K562 (cell line): ENCODE data around the gene EIF3K. TPM values are rescaled to one million over a fixed set of nuclear protein-coding genes. Genes with fewer than 3 reads are reported as not detected.

Experiments used
- HDAC1 ChIP-seq, 2 experiments: fragments of 450-650 bp; IDR thresholded peaks; 2 replicates each; pipeline ENCODE4 v1.6.1; 2016 to 2017; ENCODE audit warnings: inconsistent platforms in 1 of 2, mild to moderate bottlenecking in 1 of 2, moderate library complexity in 1 of 2
- HMG20A ChIP-seq: fragments of 450-650 bp; formaldehyde crosslinking; conservative IDR thresholded peaks from 2 replicates; pipeline ENCODE4 v1.4.0; 2020; ENCODE audit warnings: mild to moderate bottlenecking, mixed read lengths
- NFIC ChIP-seq: fragments of 450-650 bp; IDR thresholded peaks from 2 replicates; pipeline ENCODE4 v1.6.1; 2017; ENCODE audit warnings: mild to moderate bottlenecking, inconsistent platforms
- SOX6 ChIP-seq: fragments of 450-650 bp; IDR thresholded peaks from 2 replicates; pipeline ENCODE4 v1.6.1; 2014; ENCODE audit warnings: mild to moderate bottlenecking
- ZNF3 ChIP-seq: fragments of 250-450 bp; sonication (Bioruptor Pico); IDR thresholded peaks from 2 replicates; pipeline ENCODE4 v1.5.0; 2021; ENCODE audit warnings: mild to moderate bottlenecking, moderate library complexity
- polyA plus RNA-seq, 8 experiments: library from polyadenylated mRNA; depleted of rRNA in 4 of 8; stranded (reverse) in 5 of 8; unstranded in 3 of 8; fragments of >200 nt; fragmentation: Nextera tagmentation in 2 of 8; fragmentation: Illumina TruSeq in 1 of 8; extraction: Ambion mirVana in 2 of 8; extraction: Trizol in 1 of 8; gene quantifications; 2 replicates each; pipeline versions ENCODE4 v1.2.1 to v1.2.3, GENCODE V29; 2011 to 2014; ENCODE audit warnings: inconsistent platforms in 1 of 8, missing spikeins in 1 of 8
- total RNA-seq, 7 experiments: library from RNA; depleted of rRNA in 6 of 7; stranded (reverse); fragments of >200 nt in 6 of 7; fragmentation: Illumina TruSeq in 2 of 7; extraction: Trizol in 2 of 7; gene quantifications; 2 replicates each; pipeline versions ENCODE4 v1.2.1 to v1.2.3, GENCODE V29; 2011 to 2021; ENCODE audit warnings: low replicate concordance in 1 of 7
- TF ChIP-seq, protein P1 (sequence below): fragments of 450-650 bp; IDR thresholded peaks from 2 replicates; pipeline ENCODE4 v1.6.1; 2016; ENCODE audit warnings: antibody characterized with exemption
- TF ChIP-seq, protein P2 (sequence below): sonication (generic); formaldehyde crosslinking; IDR thresholded peaks from 2 replicates; pipeline ENCODE4 v1.8.0; 2023; ENCODE audit warnings: mild to moderate bottlenecking, missing genetic modification reagents
- TF ChIP-seq, protein P3 (sequence below), 2 experiments: fragments of 450-650 bp in 1 of 2; sonication (generic) in 1 of 2; formaldehyde crosslinking; conservative IDR thresholded peaks; 2 replicates each; pipeline versions ENCODE4 v1.4.0 to v1.8.1; 2020 to 2022; ENCODE audit warnings: mild to moderate bottlenecking in 1 of 2, missing genetic modification reagents in 1 of 2
- TF ChIP-seq, protein P4 (sequence below), 3 experiments: fragments of 200-800 bp in 1 of 3; fragments of 250-450 bp in 1 of 3; fragments of 450-650 bp in 1 of 3; sonication (Bioruptor Pico) in 1 of 3; sonication (Bioruptor generic) in 1 of 3; formaldehyde crosslinking in 1 of 3; IDR thresholded peaks; 2 replicates each; pipeline versions ENCODE4 v1.6.1 to v1.8.0; 2016 to 2022; ENCODE audit warnings: mild to moderate bottlenecking in 2 of 3, missing genetic modification characterization in 2 of 3, missing compliant biosample characterization in 1 of 3, moderate library complexity in 1 of 3
- TF ChIP-seq, protein P5 (sequence below): fragments of 450-650 bp; conservative IDR thresholded peaks from 2 replicates; pipeline ENCODE4 v1.6.1; 2016; ENCODE audit warnings: missing genetic modification characterization, low read depth, mild to moderate bottlenecking, control low read depth, missing compliant biosample characterization
- TF ChIP-seq, protein P6 (sequence below), 2 experiments: fragments of 200-800 bp in 1 of 2; sonication (Bioruptor generic) in 1 of 2; sonication (generic) in 1 of 2; formaldehyde crosslinking in 1 of 2; IDR thresholded peaks in 1 of 2; conservative IDR thresholded peaks in 1 of 2; 2 replicates each; pipeline versions ENCODE4 v1.5.0 to v1.6.1; 2016 to 2020; ENCODE audit warnings: missing compliant biosample characterization in 1 of 2, missing genetic modification characterization in 1 of 2, missing genetic modification reagents in 1 of 2
- TF ChIP-seq, protein P7 (sequence below): fragments of 250-450 bp; sonication (Bioruptor Pico); IDR thresholded peaks from 2 replicates; pipeline ENCODE4 v1.9.0; 2021; ENCODE audit warnings: mild to moderate bottlenecking

EIF3K gene
- total and polyA plus RNA-seq, 9 of the 15 experiments (the other 6 are each of a cell fraction or from before 2014, with no cell fraction given) = 387 to 1,827 (median 733) TPM

DNA sequence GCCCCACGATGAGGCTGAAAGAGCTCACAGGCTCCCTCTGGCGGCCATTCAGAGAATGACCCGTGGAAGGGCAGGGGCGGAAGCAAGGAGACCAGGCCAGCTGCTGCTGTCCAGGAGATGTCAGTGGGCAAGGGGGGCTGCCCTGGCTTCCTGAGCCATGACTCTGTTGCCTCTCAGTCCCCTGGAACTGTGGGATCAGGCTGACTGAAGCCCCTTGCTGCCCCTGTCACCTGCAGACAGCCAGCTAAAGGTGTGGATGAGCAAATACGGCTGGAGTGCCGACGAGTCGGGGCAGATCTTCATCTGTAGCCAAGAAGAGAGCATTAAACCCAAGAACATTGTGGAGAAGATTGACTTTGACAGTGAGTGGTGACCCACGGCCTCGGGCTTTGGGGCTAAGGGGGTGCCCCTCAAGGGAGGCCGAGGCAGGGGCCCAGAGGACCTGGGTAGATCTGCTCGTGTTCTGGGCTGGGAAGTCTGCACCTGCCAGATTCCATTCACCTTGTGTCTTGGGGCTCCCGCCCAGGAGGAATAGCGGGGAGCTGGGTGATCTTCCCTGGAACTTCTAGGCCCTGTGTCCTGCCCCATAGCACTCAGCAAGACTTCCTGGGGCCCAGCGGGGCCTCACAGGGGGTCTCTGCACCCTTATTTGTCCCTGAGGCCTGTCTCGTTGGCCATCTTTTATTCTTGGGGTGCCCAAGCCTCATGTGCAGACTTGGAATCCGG is 15.9 kb downstream of the EIF3K start (continued):
- TF ChIP-seq, protein P1, sequence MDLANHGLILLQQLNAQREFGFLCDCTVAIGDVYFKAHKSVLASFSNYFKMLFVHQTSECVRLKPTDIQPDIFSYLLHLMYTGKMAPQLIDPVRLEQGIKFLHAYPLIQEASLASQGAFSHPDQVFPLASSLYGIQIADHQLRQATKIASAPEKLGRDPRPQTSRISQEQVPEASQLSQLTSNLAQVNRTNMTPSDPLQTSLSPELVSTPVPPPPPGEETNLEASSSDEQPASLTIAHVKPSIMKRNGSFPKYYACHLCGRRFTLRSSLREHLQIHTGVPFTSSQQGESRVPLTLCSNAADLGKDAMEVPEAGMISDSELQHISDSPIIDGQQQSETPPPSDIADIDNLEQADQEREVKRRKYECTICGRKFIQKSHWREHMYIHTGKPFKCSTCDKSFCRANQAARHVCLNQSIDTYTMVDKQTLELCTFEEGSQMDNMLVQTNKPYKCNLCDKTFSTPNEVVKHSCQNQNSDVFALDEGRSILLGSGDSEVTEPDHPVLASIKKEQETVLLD = no peak
- TF ChIP-seq, protein P2, sequence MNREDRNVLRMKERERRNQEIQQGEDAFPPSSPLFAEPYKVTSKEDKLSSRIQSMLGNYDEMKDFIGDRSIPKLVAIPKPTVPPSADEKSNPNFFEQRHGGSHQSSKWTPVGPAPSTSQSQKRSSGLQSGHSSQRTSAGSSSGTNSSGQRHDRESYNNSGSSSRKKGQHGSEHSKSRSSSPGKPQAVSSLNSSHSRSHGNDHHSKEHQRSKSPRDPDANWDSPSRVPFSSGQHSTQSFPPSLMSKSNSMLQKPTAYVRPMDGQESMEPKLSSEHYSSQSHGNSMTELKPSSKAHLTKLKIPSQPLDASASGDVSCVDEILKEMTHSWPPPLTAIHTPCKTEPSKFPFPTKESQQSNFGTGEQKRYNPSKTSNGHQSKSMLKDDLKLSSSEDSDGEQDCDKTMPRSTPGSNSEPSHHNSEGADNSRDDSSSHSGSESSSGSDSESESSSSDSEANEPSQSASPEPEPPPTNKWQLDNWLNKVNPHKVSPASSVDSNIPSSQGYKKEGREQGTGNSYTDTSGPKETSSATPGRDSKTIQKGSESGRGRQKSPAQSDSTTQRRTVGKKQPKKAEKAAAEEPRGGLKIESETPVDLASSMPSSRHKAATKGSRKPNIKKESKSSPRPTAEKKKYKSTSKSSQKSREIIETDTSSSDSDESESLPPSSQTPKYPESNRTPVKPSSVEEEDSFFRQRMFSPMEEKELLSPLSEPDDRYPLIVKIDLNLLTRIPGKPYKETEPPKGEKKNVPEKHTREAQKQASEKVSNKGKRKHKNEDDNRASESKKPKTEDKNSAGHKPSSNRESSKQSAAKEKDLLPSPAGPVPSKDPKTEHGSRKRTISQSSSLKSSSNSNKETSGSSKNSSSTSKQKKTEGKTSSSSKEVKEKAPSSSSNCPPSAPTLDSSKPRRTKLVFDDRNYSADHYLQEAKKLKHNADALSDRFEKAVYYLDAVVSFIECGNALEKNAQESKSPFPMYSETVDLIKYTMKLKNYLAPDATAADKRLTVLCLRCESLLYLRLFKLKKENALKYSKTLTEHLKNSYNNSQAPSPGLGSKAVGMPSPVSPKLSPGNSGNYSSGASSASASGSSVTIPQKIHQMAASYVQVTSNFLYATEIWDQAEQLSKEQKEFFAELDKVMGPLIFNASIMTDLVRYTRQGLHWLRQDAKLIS (CRISPR knock-in tag) = no peak
- TF ChIP-seq, protein P3, sequence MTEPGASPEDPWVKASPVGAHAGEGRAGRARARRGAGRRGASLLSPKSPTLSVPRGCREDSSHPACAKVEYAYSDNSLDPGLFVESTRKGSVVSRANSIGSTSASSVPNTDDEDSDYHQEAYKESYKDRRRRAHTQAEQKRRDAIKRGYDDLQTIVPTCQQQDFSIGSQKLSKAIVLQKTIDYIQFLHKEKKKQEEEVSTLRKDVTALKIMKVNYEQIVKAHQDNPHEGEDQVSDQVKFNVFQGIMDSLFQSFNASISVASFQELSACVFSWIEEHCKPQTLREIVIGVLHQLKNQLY (CRISPR knock-in tag; conservative IDR thresholded peaks at IDR 0.05) = no peak
- TF ChIP-seq SOX6 = no peak
- no peak for TF ChIP-seq HMG20A
- TF ChIP-seq, protein P4, sequence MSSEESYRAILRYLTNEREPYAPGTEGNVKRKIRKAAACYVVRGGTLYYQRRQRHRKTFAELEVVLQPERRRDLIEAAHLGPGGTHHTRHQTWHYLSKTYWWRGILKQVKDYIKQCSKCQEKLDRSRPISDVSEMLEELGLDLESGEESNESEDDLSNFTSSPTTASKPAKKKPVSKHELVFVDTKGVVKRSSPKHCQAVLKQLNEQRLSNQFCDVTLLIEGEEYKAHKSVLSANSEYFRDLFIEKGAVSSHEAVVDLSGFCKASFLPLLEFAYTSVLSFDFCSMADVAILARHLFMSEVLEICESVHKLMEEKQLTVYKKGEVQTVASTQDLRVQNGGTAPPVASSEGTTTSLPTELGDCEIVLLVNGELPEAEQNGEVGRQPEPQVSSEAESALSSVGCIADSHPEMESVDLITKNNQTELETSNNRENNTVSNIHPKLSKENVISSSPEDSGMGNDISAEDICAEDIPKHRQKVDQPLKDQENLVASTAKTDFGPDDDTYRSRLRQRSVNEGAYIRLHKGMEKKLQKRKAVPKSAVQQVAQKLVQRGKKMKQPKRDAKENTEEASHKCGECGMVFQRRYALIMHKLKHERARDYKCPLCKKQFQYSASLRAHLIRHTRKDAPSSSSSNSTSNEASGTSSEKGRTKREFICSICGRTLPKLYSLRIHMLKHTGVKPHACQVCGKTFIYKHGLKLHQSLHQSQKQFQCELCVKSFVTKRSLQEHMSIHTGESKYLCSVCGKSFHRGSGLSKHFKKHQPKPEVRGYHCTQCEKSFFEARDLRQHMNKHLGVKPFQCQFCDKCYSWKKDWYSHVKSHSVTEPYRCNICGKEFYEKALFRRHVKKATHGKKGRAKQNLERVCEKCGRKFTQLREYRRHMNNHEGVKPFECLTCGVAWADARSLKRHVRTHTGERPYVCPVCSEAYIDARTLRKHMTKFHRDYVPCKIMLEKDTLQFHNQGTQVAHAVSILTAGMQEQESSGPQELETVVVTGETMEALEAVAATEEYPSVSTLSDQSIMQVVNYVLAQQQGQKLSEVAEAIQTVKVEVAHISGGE (CRISPR knock-in tag; IDR thresholded peaks at IDR 0.05) = no peak
- TF ChIP-seq, protein P5, sequence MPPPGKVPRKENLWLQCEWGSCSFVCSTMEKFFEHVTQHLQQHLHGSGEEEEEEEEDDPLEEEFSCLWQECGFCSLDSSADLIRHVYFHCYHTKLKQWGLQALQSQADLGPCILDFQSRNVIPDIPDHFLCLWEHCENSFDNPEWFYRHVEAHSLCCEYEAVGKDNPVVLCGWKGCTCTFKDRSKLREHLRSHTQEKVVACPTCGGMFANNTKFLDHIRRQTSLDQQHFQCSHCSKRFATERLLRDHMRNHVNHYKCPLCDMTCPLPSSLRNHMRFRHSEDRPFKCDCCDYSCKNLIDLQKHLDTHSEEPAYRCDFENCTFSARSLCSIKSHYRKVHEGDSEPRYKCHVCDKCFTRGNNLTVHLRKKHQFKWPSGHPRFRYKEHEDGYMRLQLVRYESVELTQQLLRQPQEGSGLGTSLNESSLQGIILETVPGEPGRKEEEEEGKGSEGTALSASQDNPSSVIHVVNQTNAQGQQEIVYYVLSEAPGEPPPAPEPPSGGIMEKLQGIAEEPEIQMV (tag) = no peak
- TF ChIP-seq, protein P6, sequence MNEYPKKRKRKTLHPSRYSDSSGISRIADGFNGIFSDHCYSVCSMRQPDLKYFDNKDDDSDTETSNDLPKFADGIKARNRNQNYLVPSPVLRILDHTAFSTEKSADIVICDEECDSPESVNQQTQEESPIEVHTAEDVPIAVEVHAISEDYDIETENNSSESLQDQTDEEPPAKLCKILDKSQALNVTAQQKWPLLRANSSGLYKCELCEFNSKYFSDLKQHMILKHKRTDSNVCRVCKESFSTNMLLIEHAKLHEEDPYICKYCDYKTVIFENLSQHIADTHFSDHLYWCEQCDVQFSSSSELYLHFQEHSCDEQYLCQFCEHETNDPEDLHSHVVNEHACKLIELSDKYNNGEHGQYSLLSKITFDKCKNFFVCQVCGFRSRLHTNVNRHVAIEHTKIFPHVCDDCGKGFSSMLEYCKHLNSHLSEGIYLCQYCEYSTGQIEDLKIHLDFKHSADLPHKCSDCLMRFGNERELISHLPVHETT (CRISPR knock-in tag; conservative IDR thresholded peaks at IDR 0.05 in 1 of 2, IDR thresholded peaks at IDR 0.05 in 1 of 2) = no peak
- TF ChIP-seq NFIC = no peak
- no peak for TF ChIP-seq HDAC1 (IDR thresholded peaks at IDR 0.05)
- TF ChIP-seq, protein P7, sequence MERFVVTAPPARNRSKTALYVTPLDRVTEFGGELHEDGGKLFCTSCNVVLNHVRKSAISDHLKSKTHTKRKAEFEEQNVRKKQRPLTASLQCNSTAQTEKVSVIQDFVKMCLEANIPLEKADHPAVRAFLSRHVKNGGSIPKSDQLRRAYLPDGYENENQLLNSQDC (CRISPR knock-in tag) = no peak
- no peak for TF ChIP-seq ZNF3 (CRISPR knock-in tag)
